HEK293T (cell line): ENCODE results near the gene NEO1.

Source experiments
- CTCF ChIA-PET: fragments of 350-600 bp; formaldehyde crosslinking; extraction: SDS; loops from one replicate; lab custom pipeline; 2021; ENCODE audit warnings: antibody characterized with exemption, inconsistent platforms; lab: Yijun Ruan, JAX
- POLR2A ChIA-PET: fragments of 350-600 bp; formaldehyde crosslinking; extraction: SDS; loops from one replicate; lab custom pipeline; 2020; ENCODE audit warnings: antibody characterized with exemption, inconsistent platforms; lab: Yijun Ruan, JAX
- DNase-seq: peaks from one replicate; pipeline ENCODE4 v3.0.0; 2012; ENCODE audit warnings: mixed read lengths; ENCODE audit errors: extremely low spot score
- ARNT ChIP-seq: fragments of 450-650 bp; IDR thresholded peaks from 2 replicates; pipeline ENCODE4 v1.6.1; 2017; ENCODE audit warnings: mild to moderate bottlenecking
- BHLHE40 ChIP-seq: fragments of 450-650 bp; IDR thresholded peaks from 2 replicates; pipeline ENCODE4 v1.6.1; 2016; ENCODE audit warnings: mild to moderate bottlenecking, moderate library complexity, borderline replicate concordance
- CTBP1 ChIP-seq: fragments of 450-650 bp; IDR thresholded peaks from 2 replicates; pipeline ENCODE4 v1.6.1; 2016; ENCODE audit warnings: borderline replicate concordance
- ELF4 ChIP-seq: fragments of 450-650 bp; IDR thresholded peaks from 2 replicates; pipeline ENCODE4 v1.6.1; 2017; ENCODE audit warnings: antibody characterized with exemption
- FOXA1 ChIP-seq: fragments of 450-650 bp; IDR thresholded peaks from 2 replicates; pipeline ENCODE4 v1.6.1; 2016; ENCODE audit warnings: mild to moderate bottlenecking
- FOXK2 ChIP-seq: fragments of 450-650 bp; IDR thresholded peaks from 2 replicates; pipeline ENCODE4 v1.6.1; 2016; ENCODE audit warnings: mild to moderate bottlenecking
- FOXM1 ChIP-seq: fragments of 450-650 bp; IDR thresholded peaks from 2 replicates; pipeline ENCODE4 v1.6.1; 2017; ENCODE audit warnings: mild to moderate bottlenecking, borderline replicate concordance
- HDGF ChIP-seq: fragments of 450-650 bp; IDR thresholded peaks from 2 replicates; pipeline ENCODE4 v1.6.1; 2017; ENCODE audit warnings: antibody characterized with exemption, borderline replicate concordance
- L3MBTL2 ChIP-seq: fragments of 450-650 bp; conservative IDR thresholded peaks from 2 replicates; pipeline ENCODE4 v1.6.1; 2016; ENCODE audit warnings: mild to moderate bottlenecking
- LEF1 ChIP-seq: fragments of 450-650 bp; IDR thresholded peaks from 2 replicates; pipeline ENCODE4 v1.6.1; 2017; ENCODE audit warnings: mild to moderate bottlenecking, borderline replicate concordance
- NFRKB ChIP-seq: fragments of 450-650 bp; IDR thresholded peaks from 2 replicates; pipeline ENCODE4 v1.6.1; 2016; ENCODE audit warnings: mild to moderate bottlenecking, moderate library complexity
- PKNOX1 ChIP-seq: fragments of 450-650 bp; IDR thresholded peaks from 2 replicates; pipeline ENCODE4 v1.6.1; 2016
- SP1 ChIP-seq: fragments of 450-650 bp; IDR thresholded peaks from 2 replicates; pipeline ENCODE4 v1.6.1; 2017
- SUZ12 ChIP-seq: fragments of 450-650 bp; IDR thresholded peaks from 2 replicates; pipeline ENCODE4 v1.6.1; 2016; ENCODE audit warnings: mild to moderate bottlenecking
- TARDBP ChIP-seq: fragments of 450-650 bp; IDR thresholded peaks from 2 replicates; pipeline ENCODE4 v1.6.1; 2016
- ZNF384 ChIP-seq: fragments of 450-650 bp; IDR thresholded peaks from 2 replicates; pipeline ENCODE4 v1.6.1; 2016

Gene NEO1

GRCh38 chr15:73336756-73337155 is 284.5 kb downstream of the NEO1 start:
- TF ChIP-seq TARDBP = no peak
- no peak for DNase-seq
- POLR2A ChIA-PET = no interaction called here
- CTCF ChIA-PET = no interaction called here

- CTCF ChIA-PET = no interaction called here
- TF ChIP-seq FOXM1 (no peak), SUZ12 (no peak), CTBP1 (no peak), SP1 (no peak), HDGF (no peak), FOXK2 (no peak), FOXA1 (no peak)
- POLR2A ChIA-PET = no interaction called here
- no peak for DNase-seq
These were observed 284.9 kb downstream of the NEO1 start for GRCh38 chr15:73337187-73337586.

GRCh38 chr15:73338058-73338457 is 285.8 kb downstream of the NEO1 start:
- no peak for DNase-seq
- ChIA-PET CTCF (no interaction called here), POLR2A (no interaction called here)
- no peak for TF ChIP-seq PKNOX1
- TF ChIP-seq ARNT = no peak
- no peak for TF ChIP-seq NFRKB
- no peak for TF ChIP-seq L3MBTL2
- TF ChIP-seq ZNF384 = no peak
- TF ChIP-seq SP1 = no peak
- TF ChIP-seq CTBP1 = no peak
- TF ChIP-seq TARDBP = no peak
- no peak for TF ChIP-seq ELF4
- no peak for TF ChIP-seq FOXK2
- TF ChIP-seq FOXA1 = no peak
- no peak for TF ChIP-seq FOXM1
- no peak for TF ChIP-seq BHLHE40
- no peak for TF ChIP-seq SUZ12
- no peak for TF ChIP-seq LEF1
- no peak for TF ChIP-seq HDGF

- DNase-seq = no peak
- TF ChIP-seq TARDBP (no peak), ZNF384 (no peak), PKNOX1 (no peak), ARNT (no peak), FOXK2 (no peak), NFRKB (no peak), ELF4 (no peak), BHLHE40 (no peak), SP1 (no peak), LEF1 (no peak), FOXA1 (no peak), L3MBTL2 (no peak), FOXM1 (no peak), SUZ12 (no peak), CTBP1 (no peak), HDGF (no peak)
- ChIA-PET POLR2A (no interaction called here), CTCF (no interaction called here)
These were observed 286.5 kb downstream of the NEO1 start for GRCh38 chr15:73338606-73339374.

- CTCF ChIA-PET = interaction anchor here (0.7 kb wide), 1 partner anchor 43 kb away, joined by 4 read pairs; no protein-coding TSS in a partner anchor
- TF ChIP-seq BHLHE40 = no peak
- TF ChIP-seq HDGF = no peak
- TF ChIP-seq SP1 = no peak
- no peak for TF ChIP-seq CTBP1
- TF ChIP-seq FOXA1 = no peak
- no peak for TF ChIP-seq TARDBP
- no peak for TF ChIP-seq ARNT
- TF ChIP-seq L3MBTL2 = no peak
- no peak for TF ChIP-seq PKNOX1
- no peak for TF ChIP-seq ZNF384
- TF ChIP-seq FOXK2 = no peak
- no peak for DNase-seq
- POLR2A ChIA-PET = no interaction called here
These were observed 288.4 kb downstream of the NEO1 start for GRCh38 chr15:73340502-73341192.

GRCh38 chr15:73341886-73342600 is 289.8 kb downstream of the NEO1 start:
- TF ChIP-seq FOXK2 (no peak), ARNT (no peak), L3MBTL2 (no peak), PKNOX1 (no peak), CTBP1 (no peak)
- CTCF ChIA-PET = no interaction called here
- no peak for DNase-seq
- POLR2A ChIA-PET = no interaction called here
